Astrocyte (in vitro differentiated cells and primary cell): Measurements from ENCODE around the gene WNK4.

Experiments used
- EZH2 ChIP-seq: IDR thresholded peaks from 2 replicates; pipeline ENCODE4 v1.6.1; 2012; ENCODE audit warnings: mild to moderate bottlenecking, low read length, inconsistent platforms; ENCODE audit not compliant: insufficient read depth
- TF ChIP-seq, protein P1 (sequence below): IDR thresholded peaks from 2 replicates; pipeline ENCODE4 v1.5.1; 2011; ENCODE audit warnings: low read depth, mild to moderate bottlenecking, inconsistent platforms, low read length, moderate library complexity; ENCODE audit not compliant: insufficient read depth

DNA sequence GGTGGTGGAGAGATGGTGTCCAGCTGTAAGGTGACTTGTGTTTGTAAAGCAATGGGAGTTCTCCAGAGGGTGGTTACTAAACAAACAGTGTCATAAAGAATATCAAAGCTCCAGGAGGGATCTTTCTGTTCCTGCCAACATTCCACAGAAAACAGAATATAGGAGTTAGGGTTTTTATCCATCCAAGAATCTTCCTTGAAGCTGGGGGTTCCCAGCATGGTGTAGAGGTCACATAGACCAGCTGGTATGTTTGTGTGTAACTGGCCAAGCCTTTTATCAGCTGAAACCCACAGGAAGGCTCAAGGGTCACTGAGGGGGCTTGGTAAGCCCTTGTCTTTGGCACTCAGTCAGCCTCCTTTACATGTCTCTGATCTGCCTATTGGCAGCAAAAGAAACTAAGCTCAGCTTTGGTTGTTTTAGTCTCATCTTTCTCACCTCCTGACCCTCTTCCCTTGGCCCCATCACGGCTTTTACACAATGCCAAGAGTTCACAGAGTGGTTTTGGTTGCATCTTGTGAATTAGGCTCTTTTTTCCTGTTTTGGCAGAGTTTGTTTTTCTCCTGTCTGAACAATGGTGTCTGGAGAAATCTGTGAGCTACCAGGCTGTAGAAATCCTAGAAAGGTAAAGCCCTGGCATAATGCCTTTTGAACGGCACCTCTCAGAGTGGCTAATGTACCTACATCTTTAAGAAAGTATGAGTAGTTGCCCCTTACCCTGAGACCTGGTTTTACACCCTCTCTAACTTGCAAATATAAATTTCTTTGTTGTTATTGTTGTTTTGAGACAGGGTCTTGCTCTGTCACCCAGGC is 22.9 kb downstream of the WNK4 start:
- TF ChIP-seq, protein P1, sequence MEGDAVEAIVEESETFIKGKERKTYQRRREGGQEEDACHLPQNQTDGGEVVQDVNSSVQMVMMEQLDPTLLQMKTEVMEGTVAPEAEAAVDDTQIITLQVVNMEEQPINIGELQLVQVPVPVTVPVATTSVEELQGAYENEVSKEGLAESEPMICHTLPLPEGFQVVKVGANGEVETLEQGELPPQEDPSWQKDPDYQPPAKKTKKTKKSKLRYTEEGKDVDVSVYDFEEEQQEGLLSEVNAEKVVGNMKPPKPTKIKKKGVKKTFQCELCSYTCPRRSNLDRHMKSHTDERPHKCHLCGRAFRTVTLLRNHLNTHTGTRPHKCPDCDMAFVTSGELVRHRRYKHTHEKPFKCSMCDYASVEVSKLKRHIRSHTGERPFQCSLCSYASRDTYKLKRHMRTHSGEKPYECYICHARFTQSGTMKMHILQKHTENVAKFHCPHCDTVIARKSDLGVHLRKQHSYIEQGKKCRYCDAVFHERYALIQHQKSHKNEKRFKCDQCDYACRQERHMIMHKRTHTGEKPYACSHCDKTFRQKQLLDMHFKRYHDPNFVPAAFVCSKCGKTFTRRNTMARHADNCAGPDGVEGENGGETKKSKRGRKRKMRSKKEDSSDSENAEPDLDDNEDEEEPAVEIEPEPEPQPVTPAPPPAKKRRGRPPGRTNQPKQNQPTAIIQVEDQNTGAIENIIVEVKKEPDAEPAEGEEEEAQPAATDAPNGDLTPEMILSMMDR: no peak
- no peak for TF ChIP-seq EZH2
